HG03280 (cell line): ENCODE data around the gene POLR3C.
"Not testable (repeated sequence)": the region's sequence is repeated elsewhere in the genome, so short reads cannot be mapped to it uniquely, and the experiment has no call there.

Source experiments
- ATAC-seq: cut with Tn5 transposase; IDR thresholded peaks from one replicate; pipeline ENCODE4 v1.9.1; 2021; ENCODE audit warnings: mild to moderate bottlenecking, moderate library complexity; ENCODE audit not compliant: unreplicated experiment

POLR3C gene

GRCh38 chr1:145823565-145824498 is at the start of gene POLR3C, which contains the start of gene RNF115:
Gene POLR3C (plus strand): TSS chr1:145824200. CDS start chr1:145825777, 1,577 bp downstream.
Gene RNF115 (minus strand): TSS chr1:145824095. CDS start chr1:145823873, 222 bp downstream.
- peak; percentile 85 for ATAC-seq

GRCh38 chr1:145777357-145778145 is 46.4 kb upstream of the POLR3C start:
- no peak for ATAC-seq

- no peak for ATAC-seq
Observed at GRCh38 chr1:145778146-145778540, 45.9 kb upstream of the POLR3C start.

GRCh38 chr1:145782272-145783099 is 41.5 kb upstream of the POLR3C start:
- no peak for ATAC-seq

GRCh38 chr1:145784409-145784808 is 39.6 kb upstream of the POLR3C start:
- no peak for ATAC-seq

- ATAC-seq, result no peak
Observed at GRCh38 chr1:145785547-145785946, 38.5 kb upstream of the POLR3C start.

GRCh38 chr1:145786271-145786670 is 37.7 kb upstream of the POLR3C start:
- no peak for ATAC-seq

- no peak for ATAC-seq
Observed at GRCh38 chr1:145788580-145788979, 35.4 kb upstream of the POLR3C start.

GRCh38 chr1:145791860-145792259 is 32.1 kb upstream of the POLR3C start:
- not testable (repeated sequence) for ATAC-seq

GRCh38 chr1:145792484-145792883 is 31.5 kb upstream of the POLR3C start:
- no peak for ATAC-seq

- ATAC-seq, result no peak
Observed at GRCh38 chr1:145795257-145795881, 28.6 kb upstream of the POLR3C start.

- no peak for ATAC-seq
Observed at GRCh38 chr1:145796753-145797152, 27.2 kb upstream of the POLR3C start.

- ATAC-seq, result no peak
Observed at GRCh38 chr1:145799806-145800205, 24.2 kb upstream of the POLR3C start.

GRCh38 chr1:145804235-145805045 is 19.6 kb upstream of the POLR3C start:
- ATAC-seq, result no peak

GRCh38 chr1:145805057-145805456 is 18.9 kb upstream of the POLR3C start:
- ATAC-seq, result no peak

GRCh38 chr1:145806408-145806807 is 17.6 kb upstream of the POLR3C start:
- no peak for ATAC-seq

- no peak for ATAC-seq
Observed at GRCh38 chr1:145806844-145807243, 17.2 kb upstream of the POLR3C start.

GRCh38 chr1:145812977-145813810 is 10.8 kb upstream of the POLR3C start:
- ATAC-seq, result not testable (repeated sequence)

- ATAC-seq, result not testable (repeated sequence)
Observed at GRCh38 chr1:145818095-145818494, 5.9 kb upstream of the POLR3C start.
